GM19395 (cell line): ENCODE measurements around the gene THSD7A.

Experiments used
- ATAC-seq: cut with Tn5 transposase; IDR thresholded peaks from one replicate; pipeline ENCODE4 v1.9.1; 2021; ENCODE audit warnings: mild to moderate bottlenecking, moderate library complexity; ENCODE audit not compliant: unreplicated experiment

The THSD7A gene

GRCh38 chr7:11754123-11754522 is 77.9 kb downstream of the THSD7A start:
- ATAC-seq = peak; percentile 49

GRCh38 chr7:11753433-11753832 is 78.6 kb downstream of the THSD7A start:
- ATAC-seq = no peak

GRCh38 chr7:11751807-11752389 is 80.1 kb downstream of the THSD7A start:
- no peak for ATAC-seq

- no peak for ATAC-seq
Measured at GRCh38 chr7:11751315-11751714, 80.7 kb downstream of the THSD7A start.

- no peak for ATAC-seq
Measured at GRCh38 chr7:11750191-11750590, 81.8 kb downstream of the THSD7A start.

- no peak for ATAC-seq
Measured at GRCh38 chr7:11749629-11750028, 82.4 kb downstream of the THSD7A start.

GRCh38 chr7:11748884-11749283 is 83.1 kb downstream of the THSD7A start:
- ATAC-seq = no peak

- no peak for ATAC-seq
Measured at GRCh38 chr7:11747715-11748485, 84.1 kb downstream of the THSD7A start.

- no peak for ATAC-seq
Measured at GRCh38 chr7:11746591-11746990, 85.4 kb downstream of the THSD7A start.

GRCh38 chr7:11743548-11743947 is 88.5 kb downstream of the THSD7A start:
- no peak for ATAC-seq

- ATAC-seq = no peak
Measured at GRCh38 chr7:11743016-11743415, 89.0 kb downstream of the THSD7A start.

- ATAC-seq = no peak
Measured at GRCh38 chr7:11742496-11742895, 89.5 kb downstream of the THSD7A start.

- ATAC-seq = no peak
Measured at GRCh38 chr7:11737723-11738122, 94.3 kb downstream of the THSD7A start.

- ATAC-seq = no peak
Measured at GRCh38 chr7:11732207-11732606, 99.8 kb downstream of the THSD7A start.

- ATAC-seq = no peak
Measured at GRCh38 chr7:11730725-11731124, 101.3 kb downstream of the THSD7A start.

GRCh38 chr7:11727864-11728263 is 104.1 kb downstream of the THSD7A start:
- no peak for ATAC-seq

GRCh38 chr7:11726794-11727155 is 105.2 kb downstream of the THSD7A start:
- no peak for ATAC-seq

- ATAC-seq = no peak
Measured at GRCh38 chr7:11726001-11726793, 105.8 kb downstream of the THSD7A start.

- no peak for ATAC-seq
Measured at GRCh38 chr7:11716185-11716584, 115.8 kb downstream of the THSD7A start.

- no peak for ATAC-seq
Measured at GRCh38 chr7:11714676-11715075, 117.3 kb downstream of the THSD7A start.

- no peak for ATAC-seq
Measured at GRCh38 chr7:11714205-11714604, 117.8 kb downstream of the THSD7A start.

GRCh38 chr7:11713352-11713751 is 118.6 kb downstream of the THSD7A start:
- ATAC-seq = no peak
